K562 (cell line): ENCODE results near the gene CS. TPM values are rescaled to one million over a fixed set of nuclear protein-coding genes. Genes with fewer than 3 reads are reported as not detected.
A peak's percentile ranks its signal among the peaks of the same experiment; 100 is the strongest.

ENCODE experiments used
- HDAC3 ChIP-seq: fragments of 450-650 bp; IDR thresholded peaks from 2 replicates; pipeline ENCODE4 v1.6.1; 2018; ENCODE audit warnings: borderline replicate concordance, mild to moderate bottlenecking, moderate library complexity; ENCODE audit not compliant: partially characterized antibody
- HNRNPLL ChIP-seq: fragments of 200-400 bp; formaldehyde crosslinking; IDR thresholded peaks from 2 replicates; pipeline ENCODE4 v1.6.1; 2017; ENCODE audit warnings: low read length, low read depth, mild to moderate bottlenecking; ENCODE audit not compliant: poor library complexity, severe bottlenecking
- MCM2 ChIP-seq: fragments of 450-650 bp; IDR thresholded peaks from 2 replicates; pipeline ENCODE4 v1.6.1; 2017; ENCODE audit warnings: low read depth, mild to moderate bottlenecking
- NR1H2 ChIP-seq: sonication (generic); formaldehyde crosslinking; IDR thresholded peaks from 2 replicates; pipeline ENCODE4 v1.4.0; 2020; ENCODE audit warnings: mild to moderate bottlenecking, missing genetic modification reagents
- RB1 ChIP-seq: fragments of 450-650 bp; IDR thresholded peaks from 2 replicates; pipeline ENCODE4 v1.6.1; 2017; ENCODE audit warnings: low read depth, mild to moderate bottlenecking
- RUNX1 ChIP-seq: sonication (generic); IDR thresholded peaks from 2 replicates; pipeline ENCODE4 v1.6.1; 2016; ENCODE audit warnings: antibody characterized with exemption, low read depth
- SRSF1 ChIP-seq: fragments of 200-400 bp; formaldehyde crosslinking; IDR thresholded peaks from 2 replicates; pipeline ENCODE4 v1.6.1; 2017; ENCODE audit warnings: mild to moderate bottlenecking, low read depth, low read length, moderate library complexity
- TRIM24 ChIP-seq, 2 experiments: fragments of 450-650 bp; IDR thresholded peaks; 2 replicates each; pipeline ENCODE4 v1.6.1; 2016
- YY1 ChIP-seq, 3 experiments: IDR thresholded peaks; 2 replicates each; pipeline ENCODE4 v1.6.1; 2011; ENCODE audit warnings: low read length in 2 of 3, mild to moderate bottlenecking in 2 of 3, moderate library complexity in 2 of 3, borderline replicate concordance in 1 of 3, control low read depth in 1 of 3, low read depth in 1 of 3; ENCODE audit not compliant: insufficient read depth in 3 of 3, insufficient replicate concordance in 2 of 3, control insufficient read depth in 1 of 3, insufficient read length in 1 of 3; ENCODE audit errors: extremely low read depth in 1 of 3
- polyA plus RNA-seq, 8 experiments: library from polyadenylated mRNA; depleted of rRNA in 4 of 8; stranded (reverse) in 5 of 8; unstranded in 3 of 8; fragments of >200 nt; fragmentation: Nextera tagmentation in 2 of 8; fragmentation: Illumina TruSeq in 1 of 8; extraction: Ambion mirVana in 2 of 8; extraction: Trizol in 1 of 8; gene quantifications; 2 replicates each; pipeline versions ENCODE4 v1.2.1 to v1.2.3, GENCODE V29; 2011 to 2014; ENCODE audit warnings: inconsistent platforms in 1 of 8, missing spikeins in 1 of 8
- total RNA-seq, 7 experiments: library from RNA; depleted of rRNA in 6 of 7; stranded (reverse); fragments of >200 nt in 6 of 7; fragmentation: Illumina TruSeq in 2 of 7; extraction: Trizol in 2 of 7; gene quantifications; 2 replicates each; pipeline versions ENCODE4 v1.2.1 to v1.2.3, GENCODE V29; 2011 to 2021; ENCODE audit warnings: low replicate concordance in 1 of 7
- TF ChIP-seq, protein P1 (sequence below): sonication (generic); formaldehyde crosslinking; IDR thresholded peaks from 2 replicates; pipeline ENCODE4 v1.8.0; 2022; ENCODE audit warnings: mild to moderate bottlenecking, missing genetic modification reagents
- TF ChIP-seq, protein P2 (sequence below), 2 experiments: fragments of 450-650 bp; conservative IDR thresholded peaks; 2 replicates each; pipeline ENCODE4 v1.6.1; 2017; ENCODE audit warnings: mild to moderate bottlenecking in 2 of 2, moderate library complexity in 2 of 2
- TF ChIP-seq, protein P3 (sequence below), 2 experiments: IDR thresholded peaks in 1 of 2; conservative IDR thresholded peaks in 1 of 2; 2 replicates each; pipeline ENCODE4 v1.6.1; 2016; ENCODE audit warnings: low read depth in 2 of 2, mild to moderate bottlenecking in 1 of 2, missing compliant biosample characterization in 1 of 2, missing genetic modification characterization in 1 of 2, moderate library complexity in 1 of 2
- TF ChIP-seq, protein P4 (sequence below): fragments of 250-450 bp; sonication (Bioruptor Pico); IDR thresholded peaks from 2 replicates; pipeline ENCODE4 v1.5.0; 2020; ENCODE audit warnings: mild to moderate bottlenecking, borderline replicate concordance

Gene CS
- total and polyA plus RNA-seq, 9 of the 15 experiments (the other 6 are each of a cell fraction or from before 2014, with no cell fraction given), result 99.9 to 390 (median 149) TPM

DNA sequence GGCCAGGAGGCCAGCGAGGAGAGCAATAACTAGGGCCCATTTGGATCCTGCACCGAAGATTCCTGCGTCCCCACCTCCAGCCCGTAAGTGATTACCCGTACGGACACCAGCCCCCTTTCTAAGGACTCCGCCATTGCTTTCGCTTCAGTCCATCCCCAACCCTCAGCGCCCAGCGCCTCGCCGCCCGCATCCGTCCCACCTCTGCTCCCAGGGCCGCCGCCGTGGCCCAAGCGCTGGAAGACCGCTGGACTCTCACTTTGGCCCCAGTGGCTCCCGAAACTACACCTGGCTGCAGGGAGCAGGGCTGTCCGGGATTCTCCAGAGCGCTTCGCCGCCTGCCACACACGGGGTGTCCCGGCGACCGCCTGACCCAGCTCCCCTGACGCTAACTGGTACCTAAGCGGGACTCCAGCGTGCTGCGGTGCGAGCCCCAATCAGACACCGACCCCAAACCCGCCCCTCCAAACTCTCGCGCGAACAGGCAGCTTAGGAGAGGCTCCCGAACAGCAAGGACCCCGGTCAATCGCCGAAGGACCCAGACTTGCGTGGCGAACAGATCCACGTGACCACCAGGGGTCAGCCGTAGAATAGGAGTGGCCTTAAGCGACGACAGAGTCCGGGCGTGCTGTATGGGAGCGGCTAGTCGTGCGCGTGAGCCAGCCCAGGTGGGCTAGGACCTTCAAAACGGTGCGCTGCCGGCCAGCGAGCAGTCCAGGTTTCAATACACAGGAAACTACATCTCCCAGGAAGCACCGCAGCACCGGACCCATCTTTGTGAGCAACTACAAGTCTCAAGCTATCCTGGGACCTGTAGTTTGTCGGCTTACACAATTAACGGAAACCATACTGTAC lies 15.7 kb upstream of the CS start, which contains the start of gene CNPY2 (continued):
- TF ChIP-seq, protein P1, sequence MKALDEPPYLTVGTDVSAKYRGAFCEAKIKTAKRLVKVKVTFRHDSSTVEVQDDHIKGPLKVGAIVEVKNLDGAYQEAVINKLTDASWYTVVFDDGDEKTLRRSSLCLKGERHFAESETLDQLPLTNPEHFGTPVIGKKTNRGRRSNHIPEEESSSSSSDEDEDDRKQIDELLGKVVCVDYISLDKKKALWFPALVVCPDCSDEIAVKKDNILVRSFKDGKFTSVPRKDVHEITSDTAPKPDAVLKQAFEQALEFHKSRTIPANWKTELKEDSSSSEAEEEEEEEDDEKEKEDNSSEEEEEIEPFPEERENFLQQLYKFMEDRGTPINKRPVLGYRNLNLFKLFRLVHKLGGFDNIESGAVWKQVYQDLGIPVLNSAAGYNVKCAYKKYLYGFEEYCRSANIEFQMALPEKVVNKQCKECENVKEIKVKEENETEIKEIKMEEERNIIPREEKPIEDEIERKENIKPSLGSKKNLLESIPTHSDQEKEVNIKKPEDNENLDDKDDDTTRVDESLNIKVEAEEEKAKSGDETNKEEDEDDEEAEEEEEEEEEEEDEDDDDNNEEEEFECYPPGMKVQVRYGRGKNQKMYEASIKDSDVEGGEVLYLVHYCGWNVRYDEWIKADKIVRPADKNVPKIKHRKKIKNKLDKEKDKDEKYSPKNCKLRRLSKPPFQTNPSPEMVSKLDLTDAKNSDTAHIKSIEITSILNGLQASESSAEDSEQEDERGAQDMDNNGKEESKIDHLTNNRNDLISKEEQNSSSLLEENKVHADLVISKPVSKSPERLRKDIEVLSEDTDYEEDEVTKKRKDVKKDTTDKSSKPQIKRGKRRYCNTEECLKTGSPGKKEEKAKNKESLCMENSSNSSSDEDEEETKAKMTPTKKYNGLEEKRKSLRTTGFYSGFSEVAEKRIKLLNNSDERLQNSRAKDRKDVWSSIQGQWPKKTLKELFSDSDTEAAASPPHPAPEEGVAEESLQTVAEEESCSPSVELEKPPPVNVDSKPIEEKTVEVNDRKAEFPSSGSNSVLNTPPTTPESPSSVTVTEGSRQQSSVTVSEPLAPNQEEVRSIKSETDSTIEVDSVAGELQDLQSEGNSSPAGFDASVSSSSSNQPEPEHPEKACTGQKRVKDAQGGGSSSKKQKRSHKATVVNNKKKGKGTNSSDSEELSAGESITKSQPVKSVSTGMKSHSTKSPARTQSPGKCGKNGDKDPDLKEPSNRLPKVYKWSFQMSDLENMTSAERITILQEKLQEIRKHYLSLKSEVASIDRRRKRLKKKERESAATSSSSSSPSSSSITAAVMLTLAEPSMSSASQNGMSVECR, result peak; percentile 64
- TF ChIP-seq, protein P2, sequence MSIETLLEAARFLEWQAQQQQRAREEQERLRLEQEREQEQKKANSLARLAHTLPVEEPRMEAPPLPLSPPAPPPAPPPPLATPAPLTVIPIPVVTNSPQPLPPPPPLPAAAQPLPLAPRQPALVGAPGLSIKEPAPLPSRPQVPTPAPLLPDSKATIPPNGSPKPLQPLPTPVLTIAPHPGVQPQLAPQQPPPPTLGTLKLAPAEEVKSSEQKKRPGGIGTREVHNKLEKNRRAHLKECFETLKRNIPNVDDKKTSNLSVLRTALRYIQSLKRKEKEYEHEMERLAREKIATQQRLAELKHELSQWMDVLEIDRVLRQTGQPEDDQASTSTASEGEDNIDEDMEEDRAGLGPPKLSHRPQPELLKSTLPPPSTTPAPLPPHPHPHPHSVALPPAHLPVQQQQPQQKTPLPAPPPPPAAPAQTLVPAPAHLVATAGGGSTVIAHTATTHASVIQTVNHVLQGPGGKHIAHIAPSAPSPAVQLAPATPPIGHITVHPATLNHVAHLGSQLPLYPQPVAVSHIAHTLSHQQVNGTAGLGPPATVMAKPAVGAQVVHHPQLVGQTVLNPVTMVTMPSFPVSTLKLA (conservative IDR thresholded peaks at IDR 0.05), result peak; percentile 90 to 95
- TF ChIP-seq, protein P3, sequence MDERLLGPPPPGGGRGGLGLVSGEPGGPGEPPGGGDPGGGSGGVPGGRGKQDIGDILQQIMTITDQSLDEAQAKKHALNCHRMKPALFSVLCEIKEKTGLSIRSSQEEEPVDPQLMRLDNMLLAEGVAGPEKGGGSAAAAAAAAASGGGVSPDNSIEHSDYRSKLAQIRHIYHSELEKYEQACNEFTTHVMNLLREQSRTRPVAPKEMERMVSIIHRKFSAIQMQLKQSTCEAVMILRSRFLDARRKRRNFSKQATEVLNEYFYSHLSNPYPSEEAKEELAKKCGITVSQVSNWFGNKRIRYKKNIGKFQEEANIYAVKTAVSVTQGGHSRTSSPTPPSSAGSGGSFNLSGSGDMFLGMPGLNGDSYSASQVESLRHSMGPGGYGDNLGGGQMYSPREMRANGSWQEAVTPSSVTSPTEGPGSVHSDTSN (CRISPR knock-in tag; IDR thresholded peaks at IDR 0.05; ENCODE audit: low read depth), result no peak
- TF ChIP-seq, protein P3 (tag; conservative IDR thresholded peaks at IDR 0.05; ENCODE audit: low read depth), result no peak
- TF ChIP-seq SRSF1 (no peak), HDAC3 (no peak), TRIM24 (IDR thresholded peaks at IDR 0.05) (no peak; a peak in 1 of 4 replicates), NR1H2 (no peak), YY1 (IDR thresholded peaks at IDR 0.05; ENCODE audit: borderline replicate concordance in 1 of 3, control insufficient read depth in 1 of 3, extremely low read depth in 1 of 3, insufficient read depth in 3 of 3, insufficient read length in 1 of 3, insufficient replicate concordance in 2 of 3, low read depth in 1 of 3, low read length in 2 of 3) (peak; percentile 28 to 81 (median 72)), RB1 (peak; percentile 63; the same call in 1 of the 2 replicates), MCM2 (no peak), HNRNPLL (peak; percentile 93), RUNX1 (no peak)
- TF ChIP-seq, protein P4, sequence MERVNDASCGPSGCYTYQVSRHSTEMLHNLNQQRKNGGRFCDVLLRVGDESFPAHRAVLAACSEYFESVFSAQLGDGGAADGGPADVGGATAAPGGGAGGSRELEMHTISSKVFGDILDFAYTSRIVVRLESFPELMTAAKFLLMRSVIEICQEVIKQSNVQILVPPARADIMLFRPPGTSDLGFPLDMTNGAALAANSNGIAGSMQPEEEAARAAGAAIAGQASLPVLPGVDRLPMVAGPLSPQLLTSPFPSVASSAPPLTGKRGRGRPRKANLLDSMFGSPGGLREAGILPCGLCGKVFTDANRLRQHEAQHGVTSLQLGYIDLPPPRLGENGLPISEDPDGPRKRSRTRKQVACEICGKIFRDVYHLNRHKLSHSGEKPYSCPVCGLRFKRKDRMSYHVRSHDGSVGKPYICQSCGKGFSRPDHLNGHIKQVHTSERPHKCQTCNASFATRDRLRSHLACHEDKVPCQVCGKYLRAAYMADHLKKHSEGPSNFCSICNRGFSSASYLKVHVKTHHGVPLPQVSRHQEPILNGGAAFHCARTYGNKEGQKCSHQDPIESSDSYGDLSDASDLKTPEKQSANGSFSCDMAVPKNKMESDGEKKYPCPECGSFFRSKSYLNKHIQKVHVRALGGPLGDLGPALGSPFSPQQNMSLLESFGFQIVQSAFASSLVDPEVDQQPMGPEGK, result no peak
